ENCODE measurements around the gene SHROOM4. TPM values are rescaled to one million over a fixed set of nuclear protein-coding genes. Genes with fewer than 3 reads are reported as not detected.

SHROOM4 gene
- total and polyA plus RNA-seq, 4 donors, result 0.62 to 2.3 (median 0.93) TPM

- 64% methylated on average over 2 of the region's 2 CpGs for WGBS
- no peaks in the 10 kb centered on the region for H3K36me3 ChIP-seq (ENCODE audit: control insufficient read depth in 4 of 4, insufficient read depth in 3 of 4, low read depth in 1 of 4, low read length in 3 of 4)
- no peaks in the 10 kb centered on the region for H3K27me3 ChIP-seq (ENCODE audit: control insufficient read depth in 4 of 4, insufficient read depth in 4 of 4, low read length in 3 of 4)
- H3K4me3 ChIP-seq (ENCODE audit: low read depth in 1 of 3, low read length in 3 of 3), result no peak overlapping the region
- no peak overlapping the region for H3K27ac ChIP-seq (ENCODE audit: low read depth in 1 of 2, low read length in 2 of 2)
- no peaks in the 10 kb centered on the region for H3K9me3 ChIP-seq (ENCODE audit: control insufficient read depth in 4 of 4, low read length in 3 of 4)
- TF ChIP-seq JUND (IDR thresholded peaks at IDR 0.05) (no peak), FOXA2 (IDR thresholded peaks at IDR 0.05) (no peak), RAD21 (IDR thresholded peaks at IDR 0.05) (no peak), YY1 (IDR thresholded peaks at IDR 0.05) (no peak), ATF3 (IDR thresholded peaks at IDR 0.05) (no peak), SP1 (IDR thresholded peaks at IDR 0.05) (no peak), HNF4G (IDR thresholded peaks at IDR 0.05) (no peak), CTCF (IDR thresholded peaks at IDR 0.05; ENCODE audit: low read depth, low read length, missing input control) (no peak), MAX (IDR thresholded peaks at IDR 0.05) (no peak), GABPA (IDR thresholded peaks at IDR 0.05 in 1 of 2, conservative IDR thresholded peaks at IDR 0.05 in 1 of 2) (no peak), FOXA1 (IDR thresholded peaks at IDR 0.05) (no peak), HNF4A (conservative IDR thresholded peaks at IDR 0.05) (no peak), REST (IDR thresholded peaks at IDR 0.05) (no peak), TAF1 (conservative IDR thresholded peaks at IDR 0.05) (no peak), ZBTB33 (IDR thresholded peaks at IDR 0.05) (no peak)
- no peak overlapping the region for H3K9ac ChIP-seq (ENCODE audit: low read depth in 1 of 2, low read length in 2 of 2)
- no peaks in the 10 kb centered on the region for H3K4me1 ChIP-seq (ENCODE audit: control insufficient read depth in 4 of 4, insufficient read depth in 4 of 4, low read length in 3 of 4)
- no peak for DNase-seq (ENCODE audit: low spot score)
Measured at GRCh38 chrX:50779694-50780093, 34.3 kb downstream of the SHROOM4 start.

GRCh38 chrX:50778272-50778671 is 35.7 kb downstream of the SHROOM4 start:
- H3K36me3 ChIP-seq (ENCODE audit: control insufficient read depth in 4 of 4, insufficient read depth in 3 of 4, low read depth in 1 of 4, low read length in 3 of 4), result no peaks in the 10 kb centered on the region
- no peak overlapping the region for H3K9ac ChIP-seq (ENCODE audit: low read depth in 1 of 2, low read length in 2 of 2)
- 89% methylated on average over 2 of the region's 2 CpGs for WGBS
- H3K27me3 ChIP-seq (ENCODE audit: control insufficient read depth in 4 of 4, insufficient read depth in 4 of 4, low read length in 3 of 4), result no peaks in the 10 kb centered on the region
- H3K4me1 ChIP-seq (ENCODE audit: control insufficient read depth in 4 of 4, insufficient read depth in 4 of 4, low read length in 3 of 4), result no peaks in the 10 kb centered on the region
- H3K4me3 ChIP-seq (ENCODE audit: low read depth in 1 of 3, low read length in 3 of 3), result no peak overlapping the region
- no peaks in the 10 kb centered on the region for H3K9me3 ChIP-seq (ENCODE audit: control insufficient read depth in 4 of 4, low read length in 3 of 4)
- no peak overlapping the region for H3K27ac ChIP-seq (ENCODE audit: low read depth in 1 of 2, low read length in 2 of 2)
- DNase-seq (ENCODE audit: low spot score), result no peak
- TF ChIP-seq YY1 (IDR thresholded peaks at IDR 0.05) (no peak), JUND (IDR thresholded peaks at IDR 0.05) (no peak), CTCF (IDR thresholded peaks at IDR 0.05; ENCODE audit: low read depth, low read length, missing input control) (no peak), ZBTB33 (IDR thresholded peaks at IDR 0.05) (no peak), FOXA1 (IDR thresholded peaks at IDR 0.05) (no peak), HNF4G (IDR thresholded peaks at IDR 0.05) (no peak), REST (IDR thresholded peaks at IDR 0.05) (no peak)

Measured in liver (tissue), 9 donors.